ENCODE results near the gene PTMA.
"Not testable (repeated sequence)": the region's sequence is repeated elsewhere in the genome, so short reads cannot be mapped to it uniquely, and the experiment has no call there.

Gene PTMA

GRCh38 chr2:231707927-231708772 lies at the start of gene PTMA:
Gene PTMA, plus strand, starts transcription at chr2:231708525. Its CDS starts 182 bp downstream, at chr2:231708707.
- in situ Hi-C loops (cut with HindIII; ENCODE audit: low sequenced_read_pairs), result no loop called here

- in situ Hi-C loops (cut with HindIII; ENCODE audit: low sequenced_read_pairs), result not testable (repeated sequence)
Measured at GRCh38 chr2:231660073-231660472, 48.3 kb upstream of the PTMA start.

GRCh38 chr2:231660860-231661259 lies 47.5 kb upstream of the PTMA start:
- in situ Hi-C loops (cut with HindIII; ENCODE audit: low sequenced_read_pairs), result no loop called here

GRCh38 chr2:231661422-231662027 lies 46.8 kb upstream of the PTMA start:
- in situ Hi-C loops (cut with HindIII; ENCODE audit: low sequenced_read_pairs), result no loop called here

GRCh38 chr2:231662028-231662810 lies 46.1 kb upstream of the PTMA start:
- in situ Hi-C loops (cut with HindIII; ENCODE audit: low sequenced_read_pairs), result no loop called here

- in situ Hi-C loops (cut with HindIII; ENCODE audit: low sequenced_read_pairs), result no loop called here
Measured at GRCh38 chr2:231662811-231663457, 45.4 kb upstream of the PTMA start.

GRCh38 chr2:231663458-231664212 lies 44.7 kb upstream of the PTMA start:
- in situ Hi-C loops (cut with HindIII; ENCODE audit: low sequenced_read_pairs), result no loop called here

GRCh38 chr2:231664727-231665126 lies 43.6 kb upstream of the PTMA start:
- in situ Hi-C loops (cut with HindIII; ENCODE audit: low sequenced_read_pairs), result no loop called here

GRCh38 chr2:231665245-231666170 lies 42.8 kb upstream of the PTMA start:
- in situ Hi-C loops (cut with HindIII; ENCODE audit: low sequenced_read_pairs), result no loop called here

GRCh38 chr2:231666171-231667095 lies 41.9 kb upstream of the PTMA start:
- in situ Hi-C loops (cut with HindIII; ENCODE audit: low sequenced_read_pairs), result no loop called here

GRCh38 chr2:231667096-231667427 lies 41.3 kb upstream of the PTMA start:
- in situ Hi-C loops (cut with HindIII; ENCODE audit: low sequenced_read_pairs), result no loop called here

- in situ Hi-C loops (cut with HindIII; ENCODE audit: low sequenced_read_pairs), result no loop called here
Measured at GRCh38 chr2:231667496-231667895, 40.8 kb upstream of the PTMA start.

- in situ Hi-C loops (cut with HindIII; ENCODE audit: low sequenced_read_pairs), result no loop called here
Measured at GRCh38 chr2:231668981-231669380, 39.3 kb upstream of the PTMA start.

GRCh38 chr2:231671270-231672050 lies 36.9 kb upstream of the PTMA start:
- in situ Hi-C loops (cut with HindIII; ENCODE audit: low sequenced_read_pairs), result no loop called here

- in situ Hi-C loops (cut with HindIII; ENCODE audit: low sequenced_read_pairs), result no loop called here
Measured at GRCh38 chr2:231672617-231673347, 35.5 kb upstream of the PTMA start.

GRCh38 chr2:231673348-231673770 lies 35.0 kb upstream of the PTMA start:
- in situ Hi-C loops (cut with HindIII; ENCODE audit: low sequenced_read_pairs), result no loop called here
